NCI-H1694 (cell line): ENCODE data around the gene S100A9.
"Not testable (repeated sequence)": the region's sequence is repeated elsewhere in the genome, so short reads cannot be mapped to it uniquely, and the experiment has no call there.

Experiments used
- DNase-seq: peaks from one replicate; lab custom pipeline; 2025; lab: John Stamatoyannopoulos, UW

S100A9 gene

GRCh38 chr1:153357853-153358690 lies at the start of gene S100A9:
TSS of gene S100A9 (plus strand) at chr1:153357854. CDS start at chr1:153358284, 430 bp downstream.
- DNase-seq, result no peak

GRCh38 chr1:153308540-153308939 lies 49.1 kb upstream of the S100A9 start:
- DNase-seq, result no peak

- DNase-seq, result no peak
These were observed 48.2 kb upstream of the S100A9 start for GRCh38 chr1:153309441-153309840.

- DNase-seq, result no peak
These were observed 47.1 kb upstream of the S100A9 start for GRCh38 chr1:153310526-153310925.

- DNase-seq, result no peak
These were observed 45.0 kb upstream of the S100A9 start, which contains the start of gene PGLYRP3 for GRCh38 chr1:153312570-153313186. TSS of gene PGLYRP3 (minus strand) at chr1:153312952. CDS start at chr1:153310665, 2,287 bp downstream.

GRCh38 chr1:153313288-153313687 lies 44.4 kb upstream of the S100A9 start:
- DNase-seq, result no peak

- DNase-seq, result not testable (repeated sequence)
These were observed 43.3 kb upstream of the S100A9 start for GRCh38 chr1:153314388-153314787.

GRCh38 chr1:153316013-153316412 lies 41.6 kb upstream of the S100A9 start:
- DNase-seq, result not testable (repeated sequence)

GRCh38 chr1:153318145-153318544 lies 39.5 kb upstream of the S100A9 start:
- not testable (repeated sequence) for DNase-seq

- no peak for DNase-seq
These were observed 35.1 kb upstream of the S100A9 start for GRCh38 chr1:153322568-153322967.

GRCh38 chr1:153324912-153325311 lies 32.7 kb upstream of the S100A9 start:
- DNase-seq, result no peak

- no peak for DNase-seq
These were observed 23.8 kb upstream of the S100A9 start for GRCh38 chr1:153333902-153334301.

GRCh38 chr1:153336650-153337049 lies 21.0 kb upstream of the S100A9 start:
- no peak for DNase-seq

GRCh38 chr1:153337980-153338853 lies 19.4 kb upstream of the S100A9 start:
- no peak for DNase-seq

GRCh38 chr1:153339802-153340201 lies 17.9 kb upstream of the S100A9 start:
- no peak for DNase-seq

- no peak for DNase-seq
These were observed 17.3 kb upstream of the S100A9 start for GRCh38 chr1:153340356-153340755.

GRCh38 chr1:153341431-153341934 lies 16.2 kb upstream of the S100A9 start:
- DNase-seq, result no peak

GRCh38 chr1:153342178-153342577 lies 15.5 kb upstream of the S100A9 start:
- DNase-seq, result no peak

GRCh38 chr1:153343040-153343681 lies 14.5 kb upstream of the S100A9 start:
- DNase-seq, result no peak

- no peak for DNase-seq
These were observed 13.6 kb upstream of the S100A9 start for GRCh38 chr1:153343811-153344717.

GRCh38 chr1:153344718-153345025 lies 13.0 kb upstream of the S100A9 start:
- DNase-seq, result no peak
